ENCODE results near the gene SPACA4. TPM values are rescaled to one million over a fixed set of nuclear protein-coding genes. Genes with fewer than 3 reads are reported as not detected.
"Not testable (repeated sequence)": the region's sequence is repeated elsewhere in the genome, so short reads cannot be mapped to it uniquely, and the experiment has no call there.

SPACA4 gene
- total RNA-seq, 1 experiment from 2014 or later: not detected

DNA sequence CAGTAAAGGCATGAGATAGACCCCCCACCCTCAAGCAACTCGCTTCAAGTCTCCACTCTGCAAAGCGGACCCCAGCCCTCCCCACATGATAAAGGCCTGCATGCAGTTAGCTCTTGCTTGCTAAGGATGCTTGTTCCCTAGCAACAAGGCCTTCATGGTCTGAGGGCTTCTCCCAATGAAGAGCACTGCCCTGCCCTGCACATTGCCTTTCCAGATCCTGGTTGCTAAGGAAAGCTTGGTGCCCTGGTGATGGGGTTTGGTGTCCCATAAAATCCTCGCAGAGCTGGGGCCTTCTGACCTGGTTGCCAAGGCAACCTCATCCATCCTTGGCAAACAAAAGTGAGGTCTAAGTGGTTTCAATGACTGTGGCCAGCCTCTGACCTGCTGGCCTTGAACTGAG is 24.7 kb downstream of the SPACA4 start:
- no peak for TF ChIP-seq REST (IDR thresholded peaks at IDR 0.05; ENCODE audit: insufficient read depth in 1 of 2, low read depth in 2 of 2, low read length in 1 of 2)
- TF ChIP-seq, protein P1, sequence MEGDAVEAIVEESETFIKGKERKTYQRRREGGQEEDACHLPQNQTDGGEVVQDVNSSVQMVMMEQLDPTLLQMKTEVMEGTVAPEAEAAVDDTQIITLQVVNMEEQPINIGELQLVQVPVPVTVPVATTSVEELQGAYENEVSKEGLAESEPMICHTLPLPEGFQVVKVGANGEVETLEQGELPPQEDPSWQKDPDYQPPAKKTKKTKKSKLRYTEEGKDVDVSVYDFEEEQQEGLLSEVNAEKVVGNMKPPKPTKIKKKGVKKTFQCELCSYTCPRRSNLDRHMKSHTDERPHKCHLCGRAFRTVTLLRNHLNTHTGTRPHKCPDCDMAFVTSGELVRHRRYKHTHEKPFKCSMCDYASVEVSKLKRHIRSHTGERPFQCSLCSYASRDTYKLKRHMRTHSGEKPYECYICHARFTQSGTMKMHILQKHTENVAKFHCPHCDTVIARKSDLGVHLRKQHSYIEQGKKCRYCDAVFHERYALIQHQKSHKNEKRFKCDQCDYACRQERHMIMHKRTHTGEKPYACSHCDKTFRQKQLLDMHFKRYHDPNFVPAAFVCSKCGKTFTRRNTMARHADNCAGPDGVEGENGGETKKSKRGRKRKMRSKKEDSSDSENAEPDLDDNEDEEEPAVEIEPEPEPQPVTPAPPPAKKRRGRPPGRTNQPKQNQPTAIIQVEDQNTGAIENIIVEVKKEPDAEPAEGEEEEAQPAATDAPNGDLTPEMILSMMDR (IDR thresholded peaks at IDR 0.05): no peak
- no peak for TF ChIP-seq POLR2AphosphoS5 (IDR thresholded peaks at IDR 0.05; ENCODE audit: low read depth, low read length)
- TF ChIP-seq TCF7L2 (IDR thresholded peaks at IDR 0.05; ENCODE audit: low read depth, low read length): no peak
- TF ChIP-seq SIN3A (IDR thresholded peaks at IDR 0.05; ENCODE audit: borderline replicate concordance, insufficient read depth, low read depth, low read length): no peak
- ATAC-seq: no peak
- intact Hi-C loops (cut with micrococcal nuclease; ENCODE audit: unreplicated experiment): no loop called here
- no TSS peak for BruUV-seq (replicated peaks)
- H3K4me3 ChIP-seq (ENCODE audit: low read depth in 2 of 2, low read length in 2 of 2): no peak overlapping the region
- no peaks in the 10 kb centered on the region for H3K9me3 ChIP-seq (ENCODE audit: control insufficient read depth, insufficient read depth, low read depth, low read length)
- H3K27me3 ChIP-seq (ENCODE audit: control insufficient read depth, insufficient read depth, low read length): no peaks in the 10 kb centered on the region
- DNase-seq (ENCODE audit: low read depth, low spot score): no peak
- CTCF ChIA-PET: no interaction called here
- in situ Hi-C loops (cut with HindIII; ENCODE audit: low pct_unique_long_range_greater_than_20kb, low sequenced_read_pairs): no loop called here
- peaks cover 23% of the 10 kb centered on the region for H3K4me1 ChIP-seq (ENCODE audit: control insufficient read depth, insufficient read depth, low read length)
- POLR2A ChIA-PET: interaction anchor here (0.6 kb wide), 1 partner anchor 15 kb away, joined by 3 read pairs; no protein-coding TSS in a partner anchor
- H3K27ac ChIP-seq (ENCODE audit: low read length): no peak overlapping the region
- no peaks in the 10 kb centered on the region for H3K36me3 ChIP-seq (ENCODE audit: control insufficient read depth, insufficient read depth, low read length)

DNA sequence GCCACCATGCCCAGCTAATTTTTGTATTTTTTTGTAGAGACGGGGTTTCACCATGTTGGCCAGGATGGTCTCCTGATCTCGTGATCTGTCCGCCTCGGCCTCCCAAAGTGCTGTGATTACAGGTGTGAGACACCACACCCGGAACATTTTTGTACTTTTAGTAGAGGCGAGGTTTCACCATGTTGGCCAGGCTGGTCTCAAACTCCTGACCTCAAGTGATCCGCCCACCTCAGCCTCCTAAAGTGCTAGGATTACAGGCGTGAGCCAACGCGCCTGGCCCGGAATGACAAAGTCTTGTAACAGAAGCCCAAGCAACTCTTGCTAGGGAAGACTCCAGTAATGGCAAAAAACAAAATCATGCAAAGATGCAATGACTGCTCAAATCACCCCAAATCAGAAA is 25.7 kb downstream of the SPACA4 start:
- CTCF ChIA-PET; intact Hi-C loops (cut with micrococcal nuclease; ENCODE audit: unreplicated experiment); H3K9me3 ChIP-seq (ENCODE audit: control insufficient read depth, insufficient read depth, low read depth, low read length); H3K4me3 ChIP-seq (ENCODE audit: low read depth in 2 of 2, low read length in 2 of 2); H3K27me3 ChIP-seq (ENCODE audit: control insufficient read depth, insufficient read depth, low read length); H3K27ac ChIP-seq (ENCODE audit: low read length); BruUV-seq (replicated peaks); ATAC-seq; H3K36me3 ChIP-seq (ENCODE audit: control insufficient read depth, insufficient read depth, low read length); DNase-seq (ENCODE audit: low read depth, low spot score); in situ Hi-C loops (cut with HindIII; ENCODE audit: low pct_unique_long_range_greater_than_20kb, low sequenced_read_pairs): not testable (repeated sequence)
- POLR2A ChIA-PET: interaction anchor here (0.6 kb wide), 1 partner anchor 254 kb away, joined by 5 read pairs; no protein-coding TSS in a partner anchor
- H3K4me1 ChIP-seq (ENCODE audit: control insufficient read depth, insufficient read depth, low read length): peaks cover 23% of the 10 kb centered on the region

- in situ Hi-C loops (cut with HindIII; ENCODE audit: low pct_unique_long_range_greater_than_20kb, low sequenced_read_pairs) (no loop called here), intact Hi-C loops (cut with micrococcal nuclease; ENCODE audit: unreplicated experiment) (no loop called here)
- no peaks in the 10 kb centered on the region for H3K27me3 ChIP-seq (ENCODE audit: control insufficient read depth, insufficient read depth, low read length)
- ChIA-PET CTCF (no interaction called here), POLR2A (interaction anchor here (0.6 kb wide), 1 partner anchor 254 kb away, joined by 5 read pairs; no protein-coding TSS in a partner anchor)
- peaks cover 23% of the 10 kb centered on the region for H3K4me1 ChIP-seq (ENCODE audit: control insufficient read depth, insufficient read depth, low read length)
- H3K9me3 ChIP-seq (ENCODE audit: control insufficient read depth, insufficient read depth, low read depth, low read length): no peaks in the 10 kb centered on the region
- DNase-seq (ENCODE audit: low read depth, low spot score) (no peak), ATAC-seq (no peak)
- TF ChIP-seq TCF7L2 (IDR thresholded peaks at IDR 0.05; ENCODE audit: low read depth, low read length): peak; percentile 56; the same call in 1 of the 2 replicates
- TF ChIP-seq, protein P1 (IDR thresholded peaks at IDR 0.05): no peak
- BruUV-seq (replicated peaks): no TSS peak
- H3K4me3 ChIP-seq (ENCODE audit: low read depth in 2 of 2, low read length in 2 of 2): no peak overlapping the region
- peak overlapping the region; percentile 96; the same call in 1 of the 2 replicates for H3K27ac ChIP-seq (ENCODE audit: low read length)
- H3K36me3 ChIP-seq (ENCODE audit: control insufficient read depth, insufficient read depth, low read length): no peaks in the 10 kb centered on the region; the same call in 1 of the 2 replicates
Observed at GRCh38 chr19:48632692-48633147, 26.2 kb downstream of the SPACA4 start.
